GM21619 (cell line): ENCODE measurements around the gene CDC42SE2.
"Not testable (repeated sequence)": the region's sequence is repeated elsewhere in the genome, so short reads cannot be mapped to it uniquely, and the experiment has no call there.

Source experiments
- ATAC-seq: cut with Tn5 transposase; IDR thresholded peaks from one replicate; pipeline ENCODE4 v1.9.1; 2021; ENCODE audit not compliant: unreplicated experiment

Gene CDC42SE2

GRCh38 chr5:131386779-131387178, 122.9 kb downstream of the CDC42SE2 start:
- ATAC-seq: no peak

- no peak for ATAC-seq
Measured at GRCh38 chr5:131387255-131387654, 123.4 kb downstream of the CDC42SE2 start.

GRCh38 chr5:131389096-131389868, 125.4 kb downstream of the CDC42SE2 start:
- peak; percentile 32 for ATAC-seq

- no peak for ATAC-seq
Measured at GRCh38 chr5:131389869-131390265, 126.0 kb downstream of the CDC42SE2 start.

GRCh38 chr5:131392466-131393095, 128.7 kb downstream of the CDC42SE2 start:
- no peak for ATAC-seq

- ATAC-seq: no peak
Measured at GRCh38 chr5:131393498-131393968, 129.7 kb downstream of the CDC42SE2 start.

- ATAC-seq: peak; percentile 75
Measured at GRCh38 chr5:131394128-131394527, 130.3 kb downstream of the CDC42SE2 start.

GRCh38 chr5:131396015-131396414, 132.2 kb downstream of the CDC42SE2 start:
- ATAC-seq: peak; percentile 88

GRCh38 chr5:131396630-131397273, 132.9 kb downstream of the CDC42SE2 start:
- no peak for ATAC-seq

- ATAC-seq: not testable (repeated sequence)
Measured at GRCh38 chr5:131399007-131399406, 135.2 kb downstream of the CDC42SE2 start.

GRCh38 chr5:131400585-131400984, 136.7 kb downstream of the CDC42SE2 start:
- ATAC-seq: no peak

GRCh38 chr5:131405674-131406073, 141.8 kb downstream of the CDC42SE2 start:
- ATAC-seq: no peak

GRCh38 chr5:131406076-131406475, 142.2 kb downstream of the CDC42SE2 start:
- ATAC-seq: no peak

- ATAC-seq: no peak
Measured at GRCh38 chr5:131406975-131407638, 143.3 kb downstream of the CDC42SE2 start.

GRCh38 chr5:131413605-131414559, 150.0 kb downstream of the CDC42SE2 start:
- peak; percentile 71 for ATAC-seq

- ATAC-seq: peak; percentile 71
Measured at GRCh38 chr5:131416729-131417128, 152.9 kb downstream of the CDC42SE2 start.

GRCh38 chr5:131417240-131417869, 153.5 kb downstream of the CDC42SE2 start:
- ATAC-seq: peak; percentile 26

- ATAC-seq: no peak
Measured at GRCh38 chr5:131418846-131419245, 155.0 kb downstream of the CDC42SE2 start.

GRCh38 chr5:131419877-131420276, 156.0 kb downstream of the CDC42SE2 start:
- no peak for ATAC-seq

- no peak for ATAC-seq
Measured at GRCh38 chr5:131423056-131423455, 159.2 kb downstream of the CDC42SE2 start.
